HG02970 (cell line): Measurements from ENCODE around the gene BCR.

Source experiments
- ATAC-seq: cut with Tn5 transposase; IDR thresholded peaks from one replicate; pipeline ENCODE4 v1.9.1; 2021; ENCODE audit warnings: mild to moderate bottlenecking, moderate library complexity, moderate number of reproducible peaks; ENCODE audit not compliant: unreplicated experiment, low FRiP score

The BCR gene

GRCh38 chr22:23225337-23225723, 45.0 kb downstream of the BCR start:
- no peak for ATAC-seq

GRCh38 chr22:23225724-23226496, 45.6 kb downstream of the BCR start:
- no peak for ATAC-seq

GRCh38 chr22:23226497-23226850, 46.2 kb downstream of the BCR start:
- ATAC-seq = no peak

- no peak for ATAC-seq
Measured at GRCh38 chr22:23227380-23227779, 47.1 kb downstream of the BCR start.

GRCh38 chr22:23228503-23228902, 48.2 kb downstream of the BCR start:
- no peak for ATAC-seq

GRCh38 chr22:23229646-23230045, 49.3 kb downstream of the BCR start:
- ATAC-seq = no peak

GRCh38 chr22:23230348-23231068, 50.2 kb downstream of the BCR start:
- ATAC-seq = no peak

GRCh38 chr22:23231471-23232093, 51.3 kb downstream of the BCR start:
- no peak for ATAC-seq

GRCh38 chr22:23232094-23232905, 52.0 kb downstream of the BCR start:
- no peak for ATAC-seq

GRCh38 chr22:23233084-23233531, 52.8 kb downstream of the BCR start:
- ATAC-seq = no peak

- ATAC-seq = no peak
Measured at GRCh38 chr22:23233752-23234408, 53.6 kb downstream of the BCR start.

- no peak for ATAC-seq
Measured at GRCh38 chr22:23234409-23235161, 54.3 kb downstream of the BCR start.

- no peak for ATAC-seq
Measured at GRCh38 chr22:23235425-23235824, 55.1 kb downstream of the BCR start.

GRCh38 chr22:23236026-23236425, 55.7 kb downstream of the BCR start:
- no peak for ATAC-seq

GRCh38 chr22:23236440-23237184, 56.3 kb downstream of the BCR start:
- no peak for ATAC-seq

- no peak for ATAC-seq
Measured at GRCh38 chr22:23237201-23237798, 57.0 kb downstream of the BCR start.

GRCh38 chr22:23237841-23238240, 57.5 kb downstream of the BCR start:
- ATAC-seq = no peak

- no peak for ATAC-seq
Measured at GRCh38 chr22:23238707-23239106, 58.4 kb downstream of the BCR start.
